Gastrocnemius medialis (tissue), 4 donors: Measurements from ENCODE around the gene DPP3. TPM values are rescaled to one million over a fixed set of nuclear protein-coding genes. Genes with fewer than 3 reads are reported as not detected.

Source experiments
- ATAC-seq, 2 donors: fragments of 150-250 bp; one replicate each; pipeline ENCODE4 v1.9.1; 2016
- DNase-seq, 2 donors: peaks; one replicate each; pipeline ENCODE4 v3.0.0-alpha.2; 2019
- H3K27ac ChIP-seq, 4 donors: fragments of 200-600 bp; sonication (generic); 1 replicate in 1 of 4; 2 replicates in 3 of 4; pipeline ENCODE4 v1.5.1; 2016 to 2018; ENCODE audit warnings: mild to moderate bottlenecking in 2 of 4, moderate library complexity in 1 of 4
- H3K27me3 ChIP-seq, 3 donors: fragments of 200-600 bp; sonication (generic) in 2 of 3; 1 replicate in 1 of 3; 2 replicates in 2 of 3; pipeline versions ENCODE4 v1.5.1 to v1.6.0; 2016 to 2019; ENCODE audit warnings: mild to moderate bottlenecking in 1 of 3, moderate library complexity in 1 of 3
- H3K36me3 ChIP-seq, 2 donors: fragments of 200-600 bp; sonication (generic) in 1 of 2; one replicate each; pipeline ENCODE4 v1.5.1; 2017 to 2018
- H3K4me1 ChIP-seq, 2 donors: fragments of 200-600 bp; sonication (generic) in 1 of 2; one replicate each; pipeline ENCODE4 v1.5.1; 2016 to 2017; ENCODE audit warnings: mild to moderate bottlenecking in 2 of 2
- H3K4me3 ChIP-seq, 4 donors: fragments of 200-600 bp; sonication (generic) in 3 of 4; 1 replicate in 1 of 4; 2 replicates in 3 of 4; pipeline ENCODE4 v1.5.1; 2016 to 2019; ENCODE audit warnings: mild to moderate bottlenecking in 2 of 4
- H3K9me3 ChIP-seq, 3 donors: fragments of 200-600 bp; sonication (generic) in 2 of 3; 1 replicate in 1 of 3; 2 replicates in 2 of 3; pipeline ENCODE4 v1.5.1; 2016 to 2019
- CTCF ChIP-seq, 5 experiments: fragments of 450-650 bp in 3 of 5; fragments of 200-600 bp in 2 of 5; sonication (generic) in 2 of 5; IDR thresholded peaks in 4 of 5; conservative IDR thresholded peaks in 1 of 5; 1 replicate in 4 of 5; 2 replicates in 1 of 5; pipeline ENCODE4 v1.5.1; 2016 to 2019; ENCODE audit warnings: antibody characterized with exemption in 5 of 5, mild to moderate bottlenecking in 3 of 5, moderate library complexity in 3 of 5
- POLR2A ChIP-seq, 2 donors: fragments of 450-650 bp; IDR thresholded peaks; one replicate each; pipeline ENCODE4 v1.6.1; 2017; ENCODE audit warnings: antibody characterized with exemption in 2 of 2, mild to moderate bottlenecking in 2 of 2, moderate library complexity in 2 of 2
- in situ Hi-C, 4 donors: fragments of 200-750 bp; cut with MboI; loops; one replicate each; pipeline versions ENCODE4 v1.15.0 to v1.8.0; 2017; ENCODE audit warnings: low sequenced_read_pairs in 4 of 4
- intact Hi-C: fragments of 100-400 bp; cut with DNase I; formaldehyde crosslinking; loops from one replicate; pipeline ENCODE4 v1.15.1; 2023; ENCODE audit warnings: low total_unique reads
- total RNA-seq, 4 donors: library from RNA; depleted of rRNA; stranded (reverse); fragments of >200 nt; gene quantifications; one replicate each; pipeline versions ENCODE4 v1.1.0 to v1.2.3, GENCODE V29; 2016

DPP3 gene
- total RNA-seq, 4 donors from 2014 or later: 28.5 to 58.5 (median 37.4) TPM

DNA sequence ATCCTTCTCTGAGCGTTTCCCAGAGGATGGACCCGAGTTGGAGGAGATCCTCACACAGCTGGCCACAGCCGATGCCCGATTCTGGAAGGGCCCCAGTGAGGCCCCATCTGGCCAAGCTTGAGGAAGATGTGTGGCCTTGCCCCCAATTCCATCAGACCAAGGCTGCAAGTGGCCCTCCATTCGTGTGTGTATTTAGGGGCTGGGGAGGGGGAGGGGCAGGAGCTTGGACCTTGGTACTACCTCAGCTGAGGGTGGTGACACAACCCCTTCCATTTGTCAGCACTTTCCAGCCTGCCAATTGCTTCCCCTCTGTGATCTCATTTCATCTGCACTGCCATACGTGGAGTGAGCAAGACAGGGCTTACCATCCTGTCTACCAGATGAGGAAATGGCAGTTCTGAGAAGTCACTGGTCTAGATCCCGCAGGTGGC, 28.9 kb downstream of the DPP3 start:
- Histone ChIP-seq H3K36me3 (peaks cover 0 to 28% of the 10 kb centered on the region in 2 donors), H3K4me1 (peaks cover 11 to 17% of the 10 kb centered on the region in 2 donors), H3K27ac (no peak overlapping the region), H3K27me3 (no peaks in the 10 kb centered on the region), H3K9me3 (no peaks in the 10 kb centered on the region), H3K4me3 (no peak overlapping the region)
- in situ Hi-C loops (no loop called here), intact Hi-C loops (no loop called here)
- DNase-seq (no peak), ATAC-seq (peak in 1 of 2 donors; percentile 19)
- TF ChIP-seq CTCF (IDR thresholded peaks at IDR 0.05 in 4 of 5, conservative IDR thresholded peaks at IDR 0.05 in 1 of 5) (no peak), POLR2A (IDR thresholded peaks at IDR 0.05) (no peak)

GRCh38 chr11:66510271-66510989, 30.2 kb downstream of the DPP3 start, which contains the start of gene BBS1:
Gene BBS1, plus strand, starts transcription at chr11:66510635. Its CDS starts 25 bp downstream, at chr11:66510660.
- TF ChIP-seq CTCF (IDR thresholded peaks at IDR 0.05 in 4 of 5, conservative IDR thresholded peaks at IDR 0.05 in 1 of 5): peak in 1 of 5 experiments; percentile 20
- peak in 1 of 2 donors; percentile 20 for TF ChIP-seq POLR2A (IDR thresholded peaks at IDR 0.05)
- DNase-seq: peak; percentile 66 to 80
- H3K36me3 ChIP-seq: peaks cover 0 to 27% of the 10 kb centered on the region in 2 donors
- in situ Hi-C loops (no loop called here), intact Hi-C loops (loop anchor here (1.0 to 2.0 kb wide), 2 partner anchors 30 to 44 kb away; partner anchors contain the start of genes DPP3 and PELI3)
- H3K27ac ChIP-seq: peak within 1 kb of the TSS; percentile 67 to 79 (median 74)
- peak within 1 kb of the TSS; percentile 82 to 95 (median 86) for H3K4me3 ChIP-seq
- ATAC-seq: peak; percentile 93 to 95
- no peaks in the 10 kb centered on the region for H3K9me3 ChIP-seq
- H3K27me3 ChIP-seq: no peaks in the 10 kb centered on the region
- H3K4me1 ChIP-seq: peaks cover 11 to 17% of the 10 kb centered on the region in 2 donors

DNA sequence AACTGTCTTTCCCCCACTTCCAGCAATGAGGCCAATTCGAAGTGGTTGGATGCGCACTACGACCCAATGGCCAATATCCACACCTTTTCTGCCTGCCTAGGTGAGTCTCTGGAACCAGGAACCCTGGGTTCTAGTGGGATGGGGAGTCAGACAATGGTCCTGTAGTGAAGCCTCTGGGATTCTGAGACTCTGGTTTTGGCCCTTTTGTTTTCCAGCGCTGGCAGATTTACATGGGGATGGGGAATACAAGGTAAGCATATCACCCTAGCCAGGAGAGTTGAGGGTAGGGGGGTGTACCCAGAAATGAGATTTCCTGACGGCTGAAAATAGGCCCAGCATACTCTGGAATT, 30.7 kb downstream of the DPP3 start:
- Histone ChIP-seq H3K4me3 (peak overlapping the region; percentile 82 to 95 (median 86)), H3K4me1 (peaks cover 11 to 17% of the 10 kb centered on the region in 2 donors), H3K9me3 (no peaks in the 10 kb centered on the region), H3K27me3 (no peaks in the 10 kb centered on the region), H3K27ac (peak overlapping the region; percentile 67 to 79 (median 74)), H3K36me3 (peaks cover 0 to 26% of the 10 kb centered on the region in 2 donors)
- no peak for DNase-seq
- TF ChIP-seq CTCF (IDR thresholded peaks at IDR 0.05 in 4 of 5, conservative IDR thresholded peaks at IDR 0.05 in 1 of 5) (no peak), POLR2A (IDR thresholded peaks at IDR 0.05) (no peak)
- in situ Hi-C loops (no loop called here), intact Hi-C loops (loop anchor here (1.0 to 2.0 kb wide), 2 partner anchors 31 to 44 kb away; partner anchors contain the start of genes DPP3 and PELI3)
- ATAC-seq: no peak

GRCh38 chr11:66523611-66524010, 43.4 kb downstream of the DPP3 start:
- Histone ChIP-seq H3K4me3 (no peak overlapping the region), H3K27me3 (no peaks in the 10 kb centered on the region), H3K36me3 (peaks cover 0 to 45% of the 10 kb centered on the region in 2 donors), H3K27ac (peak overlapping the region in 3 of 4 donors; percentile 69 to 82 (median 75)), H3K9me3 (no peaks in the 10 kb centered on the region), H3K4me1 (peaks cover 0 to 12% of the 10 kb centered on the region in 2 donors)
- ATAC-seq (no peak), DNase-seq (no peak)
- intact Hi-C loops (loop anchor here (1.0 kb wide), 1 partner anchor 23 kb away; the partner anchor contains the start of genes ACTN3 and ZDHHC24), in situ Hi-C loops (no loop called here)
- TF ChIP-seq CTCF (IDR thresholded peaks at IDR 0.05 in 4 of 5, conservative IDR thresholded peaks at IDR 0.05 in 1 of 5) (no peak), POLR2A (IDR thresholded peaks at IDR 0.05) (no peak)
